NCI-H146 (cell line): Measurements from ENCODE around the gene SLC25A13.

ENCODE experiments used
- DNase-seq: peaks from one replicate; lab custom pipeline; 2025; lab: John Stamatoyannopoulos, UW

Gene SLC25A13

GRCh38 chr7:96093435-96093834 lies 228.5 kb downstream of the SLC25A13 start:
- DNase-seq: no peak

- peak; percentile 84 for DNase-seq
Measured at GRCh38 chr7:96090756-96091155, 231.1 kb downstream of the SLC25A13 start.

- DNase-seq: peak; percentile 24
Measured at GRCh38 chr7:96089511-96089910, 232.4 kb downstream of the SLC25A13 start.

- DNase-seq: peak; percentile 74
Measured at GRCh38 chr7:96088579-96088978, 233.3 kb downstream of the SLC25A13 start.

GRCh38 chr7:96085953-96086352 lies 235.9 kb downstream of the SLC25A13 start:
- peak; percentile 92 for DNase-seq

- peak; percentile 97 for DNase-seq
Measured at GRCh38 chr7:96084881-96085553, 236.9 kb downstream of the SLC25A13 start.

- DNase-seq: peak; percentile 12
Measured at GRCh38 chr7:96080027-96080426, 241.9 kb downstream of the SLC25A13 start.

- no peak for DNase-seq
Measured at GRCh38 chr7:96076350-96076707, 245.6 kb downstream of the SLC25A13 start.

- DNase-seq: no peak
Measured at GRCh38 chr7:96075510-96076349, 246.2 kb downstream of the SLC25A13 start.

- no peak for DNase-seq
Measured at GRCh38 chr7:96074871-96075270, 247.0 kb downstream of the SLC25A13 start.
